GM18505 (cell line): ENCODE results near the gene NAT14.

Source experiments
- ATAC-seq: cut with Tn5 transposase; IDR thresholded peaks from one replicate; pipeline ENCODE4 v1.9.1; 2021; ENCODE audit not compliant: unreplicated experiment
- POLR2A ChIP-seq: IDR thresholded peaks from 4 replicates; pipeline ENCODE4 v1.6.1; 2011; ENCODE audit warnings: borderline replicate concordance; ENCODE audit not compliant: insufficient read depth, insufficient read length; ENCODE audit errors: extremely low read depth

NAT14 gene

DNA sequence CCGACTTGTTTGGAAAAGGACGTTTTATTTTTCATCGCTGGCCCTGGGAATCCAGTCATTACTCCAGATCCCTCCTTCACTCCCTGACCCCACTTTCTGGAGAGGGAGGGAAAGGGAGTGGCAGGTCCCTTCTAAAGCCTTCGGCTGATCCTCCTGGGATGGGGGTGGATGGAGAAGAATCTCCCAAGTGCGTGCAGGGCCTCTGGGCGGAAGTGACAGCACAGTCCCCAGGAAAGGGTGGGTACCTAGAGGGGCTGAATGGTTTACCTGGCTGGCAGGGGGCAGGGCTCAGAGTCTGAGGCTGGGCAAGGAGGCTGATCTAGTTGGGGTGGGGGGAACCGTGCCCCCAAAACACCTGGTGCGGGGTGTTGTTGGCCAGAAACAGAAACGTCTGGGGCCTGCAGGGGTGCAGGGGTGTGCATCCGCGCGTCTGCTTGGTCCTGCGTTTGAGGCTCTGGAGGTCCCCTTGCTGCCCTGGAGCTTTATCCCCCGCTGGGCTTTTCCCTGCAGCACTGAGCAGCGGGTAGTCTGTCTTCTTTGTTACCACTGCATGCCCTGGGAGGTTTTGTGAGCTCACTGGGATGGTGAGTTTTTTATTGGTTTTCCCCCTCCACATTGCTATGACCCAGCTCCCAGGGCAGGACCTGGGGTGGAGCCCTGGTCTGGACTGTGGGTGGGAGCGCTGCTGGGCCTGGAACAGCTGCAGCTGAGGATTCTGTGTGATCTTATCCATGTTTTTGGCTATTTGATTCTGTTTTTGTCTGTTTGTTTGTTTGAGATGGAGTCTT, 11.6 kb upstream of the NAT14 start:
- no peak for ATAC-seq
- TF ChIP-seq POLR2A, result no peak

DNA sequence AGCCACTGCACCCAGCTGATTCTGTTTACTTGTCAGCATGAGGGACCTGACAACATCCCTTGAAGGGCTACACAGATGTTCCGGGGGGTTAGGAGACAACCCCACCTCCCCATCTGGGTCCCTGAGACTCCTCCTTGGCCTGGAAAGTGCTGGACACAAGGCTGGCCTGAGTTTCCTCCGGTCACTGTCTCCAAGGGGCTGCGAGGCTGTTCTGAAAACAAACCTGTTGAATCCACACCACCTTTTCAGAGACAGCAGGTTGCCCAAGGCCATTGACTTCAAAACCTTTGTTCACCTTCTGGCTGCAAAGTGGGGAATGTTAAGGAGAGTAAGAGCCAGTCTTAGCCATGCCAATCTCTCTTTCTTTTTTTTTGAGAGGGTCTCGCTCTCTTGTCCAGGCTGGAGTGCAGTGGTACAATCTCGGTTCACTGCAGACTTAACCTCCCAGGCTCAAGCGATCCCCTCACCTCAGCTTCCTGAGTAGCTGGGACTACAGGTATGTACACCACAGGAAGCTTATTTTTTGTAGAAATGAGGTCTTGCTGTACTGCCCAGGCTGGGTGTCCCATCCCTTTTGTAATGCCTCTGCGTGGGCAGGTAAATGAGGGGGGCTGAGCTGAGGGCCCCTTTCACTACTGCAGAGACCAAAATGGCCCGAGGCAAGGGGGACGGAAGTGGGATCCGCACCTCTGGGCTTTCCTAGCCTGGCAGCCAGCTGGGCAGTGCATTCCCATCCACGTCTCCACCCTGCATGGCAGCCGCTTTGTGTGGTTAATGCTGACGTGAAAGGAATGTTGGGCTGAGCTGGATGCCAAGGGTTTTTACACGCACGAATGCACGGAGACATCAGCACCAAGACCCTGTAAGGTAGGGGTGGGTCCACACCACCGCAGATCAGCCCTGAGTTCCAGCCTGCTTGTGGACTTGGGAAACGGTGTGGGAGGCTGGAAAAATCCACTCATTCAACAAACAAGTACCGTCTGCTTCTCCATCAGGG, 10.4 kb upstream of the NAT14 start:
- TF ChIP-seq POLR2A, result no peak
- ATAC-seq, result no peak

DNA sequence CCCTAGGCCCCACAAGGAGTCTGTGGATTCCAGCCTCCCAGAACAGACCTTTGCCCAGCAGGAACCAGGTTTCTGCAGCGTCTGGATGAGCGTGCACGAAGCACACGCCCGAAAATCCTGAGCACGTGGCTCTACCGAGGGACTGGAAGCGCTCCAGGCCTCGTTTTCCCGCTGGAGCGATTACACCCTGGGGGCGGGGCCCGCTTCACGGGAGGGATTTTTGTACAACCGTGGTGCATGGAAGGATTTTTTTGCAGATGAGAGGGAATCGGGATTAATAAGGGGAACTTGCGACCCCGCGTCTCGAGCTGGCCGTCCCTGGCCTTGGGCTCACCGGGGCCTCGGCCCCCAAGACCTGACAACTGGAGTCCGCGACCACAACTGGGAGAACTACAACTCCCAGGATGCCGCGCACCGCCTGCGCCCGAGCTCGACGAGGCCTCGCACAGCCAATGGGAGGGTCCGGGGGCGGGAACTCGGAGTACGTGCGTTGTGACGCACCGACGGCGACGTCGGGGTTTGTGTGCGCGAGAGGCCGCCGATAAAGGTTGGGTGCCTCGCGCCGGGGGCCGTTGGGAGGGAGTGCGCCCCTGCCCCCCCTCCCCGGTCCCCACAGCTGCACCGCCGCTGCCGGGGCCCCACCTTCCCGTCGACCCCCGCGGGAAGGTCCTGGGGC, 8.8 kb upstream of the NAT14 start, which contains the start of gene ZNF628:
Gene ZNF628, plus strand, starts transcription at position 518 of the 676 bp plus-strand sequence. CDS start 3,294 bp downstream, outside the sequence.
- TF ChIP-seq POLR2A, result no peak
- ATAC-seq, result peak; percentile 91

DNA sequence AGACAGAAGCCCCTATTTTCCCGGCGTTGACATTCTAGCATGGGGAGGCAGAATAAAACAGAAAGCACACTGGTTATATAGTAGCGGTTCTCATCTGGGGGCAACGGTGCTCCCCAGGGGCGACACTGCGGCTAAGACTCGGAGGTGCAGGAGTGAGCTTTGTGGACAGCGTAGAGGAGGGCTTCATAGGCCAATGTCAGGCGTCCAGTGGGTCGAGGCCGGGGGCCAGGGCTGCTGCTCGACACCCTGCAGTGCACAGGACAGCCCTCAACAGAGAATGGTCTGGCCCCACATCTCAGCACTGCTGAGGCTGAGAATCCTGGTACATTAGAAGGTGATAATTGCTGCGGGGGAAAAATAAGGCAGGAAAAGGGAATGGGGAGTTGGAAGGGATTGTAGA, 7.1 kb upstream of the NAT14 start:
- TF ChIP-seq POLR2A, result no peak
- ATAC-seq, result no peak

DNA sequence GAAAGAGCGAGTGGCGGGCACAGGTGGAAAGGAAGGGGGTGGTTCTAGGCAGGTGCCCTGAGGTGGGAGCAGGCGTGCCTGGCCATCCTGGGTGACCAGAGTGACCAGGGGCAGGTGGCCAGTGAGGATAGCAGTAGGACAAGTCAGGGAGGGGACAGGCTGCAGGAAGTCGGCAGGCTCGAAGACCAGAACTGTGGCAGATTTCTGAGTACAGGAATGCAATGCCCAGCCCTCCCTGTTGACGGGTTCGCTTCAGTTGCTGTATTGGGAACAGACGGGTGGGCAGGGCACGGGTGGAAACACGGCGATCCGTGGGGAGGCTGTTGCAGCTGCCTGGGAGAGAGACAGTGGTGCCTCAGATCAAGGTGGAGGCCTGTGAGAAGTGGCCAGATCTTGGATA, 6.6 kb upstream of the NAT14 start:
- ATAC-seq, result no peak
- TF ChIP-seq POLR2A, result no peak

DNA sequence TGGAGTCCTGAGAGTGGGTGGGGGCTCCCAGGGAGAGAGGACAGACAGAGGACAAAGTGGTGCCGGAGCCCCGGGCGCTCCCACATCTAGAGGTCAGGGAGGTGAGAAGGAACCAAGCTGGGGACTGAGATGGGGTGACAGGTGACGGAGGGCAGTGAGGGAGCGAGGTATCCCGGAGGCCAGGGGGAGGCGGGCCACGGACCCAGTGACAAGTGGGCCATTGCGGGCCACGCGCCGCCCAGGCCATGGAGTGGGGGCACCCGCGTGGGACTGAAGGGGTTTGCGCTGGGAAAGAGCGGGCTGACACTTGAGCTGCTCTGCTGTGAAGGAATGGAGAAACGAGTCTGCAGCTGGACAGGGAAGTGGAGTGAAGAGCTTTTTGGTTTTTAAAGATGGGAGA, 5.9 kb upstream of the NAT14 start:
- TF ChIP-seq POLR2A, result no peak
- no peak for ATAC-seq

DNA sequence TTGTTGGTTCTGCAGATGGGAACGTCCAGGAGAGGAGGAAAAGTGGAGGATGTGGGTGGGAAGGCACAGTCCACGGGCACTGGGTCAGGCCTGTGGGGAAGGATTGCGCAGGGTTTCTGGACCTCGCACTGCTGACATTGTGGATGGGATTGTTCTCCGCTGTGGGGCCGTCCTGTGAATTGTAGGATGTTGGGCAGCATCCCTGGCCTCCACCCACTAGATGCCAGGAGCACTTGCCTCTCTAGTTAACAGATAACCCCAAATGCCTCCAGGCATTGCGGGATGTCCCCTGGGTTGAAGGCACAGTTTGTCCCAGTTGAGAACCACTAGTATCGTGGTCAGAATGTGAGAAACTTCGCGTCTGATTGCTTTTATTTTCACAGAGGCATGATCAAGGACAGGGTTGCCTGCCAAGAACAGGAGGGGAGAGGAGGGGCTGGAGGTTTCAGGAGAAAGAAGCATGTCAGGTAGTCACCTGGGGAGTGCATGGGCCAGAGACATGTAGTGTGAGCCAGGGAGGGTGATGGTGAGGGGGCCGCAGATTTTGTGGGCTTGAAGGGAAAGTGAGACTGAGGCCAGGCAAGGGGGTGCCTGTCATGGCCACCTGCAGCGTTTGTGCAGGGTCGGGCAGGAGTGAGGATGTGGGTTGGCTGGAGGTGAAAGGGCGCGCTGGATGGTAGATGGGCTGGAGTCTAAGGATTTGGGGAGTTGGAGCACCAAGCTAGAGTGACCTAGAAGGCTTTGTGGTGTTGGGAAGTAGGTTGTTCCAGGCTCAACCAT, 5.3 kb upstream of the NAT14 start:
- no peak for TF ChIP-seq POLR2A
- ATAC-seq, result no peak

DNA sequence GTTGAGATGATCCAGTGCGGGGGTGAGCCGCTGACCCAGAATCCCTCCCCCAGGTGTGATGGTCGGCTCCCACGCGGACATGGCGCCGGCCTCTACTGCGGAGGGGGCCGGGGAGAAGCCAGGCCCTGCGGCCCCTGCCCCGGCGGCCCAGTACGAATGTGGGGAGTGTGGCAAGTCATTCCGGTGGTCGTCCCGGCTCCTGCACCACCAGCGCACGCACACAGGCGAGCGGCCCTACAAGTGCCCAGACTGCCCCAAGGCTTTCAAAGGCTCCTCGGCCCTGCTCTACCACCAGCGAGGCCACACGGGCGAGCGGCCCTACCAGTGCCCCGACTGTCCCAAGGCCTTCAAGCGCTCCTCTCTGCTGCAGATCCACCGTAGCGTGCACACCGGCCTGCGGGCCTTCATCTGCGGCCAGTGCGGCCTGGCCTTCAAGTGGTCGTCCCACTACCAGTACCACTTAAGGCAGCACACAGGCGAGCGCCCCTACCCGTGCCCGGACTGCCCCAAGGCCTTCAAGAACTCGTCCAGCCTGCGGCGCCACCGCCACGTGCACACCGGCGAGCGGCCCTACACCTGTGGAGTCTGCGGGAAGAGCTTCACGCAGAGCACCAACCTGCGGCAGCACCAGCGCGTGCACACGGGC, 3.7 kb upstream of the NAT14 start:
- no peak for TF ChIP-seq POLR2A
- no peak for ATAC-seq

DNA sequence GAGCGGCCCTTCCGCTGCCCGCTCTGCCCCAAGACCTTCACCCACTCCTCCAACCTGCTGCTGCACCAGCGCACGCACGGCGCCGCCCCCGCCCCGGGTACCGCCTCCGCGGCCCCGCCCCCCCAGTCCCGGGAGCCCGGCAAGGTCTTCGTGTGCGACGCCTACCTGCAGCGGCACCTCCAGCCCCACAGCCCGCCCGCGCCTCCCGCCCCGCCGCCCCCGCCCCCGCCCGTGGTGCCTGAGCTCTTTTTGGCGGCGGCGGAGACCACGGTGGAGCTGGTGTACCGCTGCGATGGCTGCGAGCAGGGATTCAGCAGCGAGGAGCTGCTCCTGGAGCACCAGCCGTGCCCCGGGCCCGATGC, 3.2 kb upstream of the NAT14 start:
- ATAC-seq, result no peak
- TF ChIP-seq POLR2A, result no peak

DNA sequence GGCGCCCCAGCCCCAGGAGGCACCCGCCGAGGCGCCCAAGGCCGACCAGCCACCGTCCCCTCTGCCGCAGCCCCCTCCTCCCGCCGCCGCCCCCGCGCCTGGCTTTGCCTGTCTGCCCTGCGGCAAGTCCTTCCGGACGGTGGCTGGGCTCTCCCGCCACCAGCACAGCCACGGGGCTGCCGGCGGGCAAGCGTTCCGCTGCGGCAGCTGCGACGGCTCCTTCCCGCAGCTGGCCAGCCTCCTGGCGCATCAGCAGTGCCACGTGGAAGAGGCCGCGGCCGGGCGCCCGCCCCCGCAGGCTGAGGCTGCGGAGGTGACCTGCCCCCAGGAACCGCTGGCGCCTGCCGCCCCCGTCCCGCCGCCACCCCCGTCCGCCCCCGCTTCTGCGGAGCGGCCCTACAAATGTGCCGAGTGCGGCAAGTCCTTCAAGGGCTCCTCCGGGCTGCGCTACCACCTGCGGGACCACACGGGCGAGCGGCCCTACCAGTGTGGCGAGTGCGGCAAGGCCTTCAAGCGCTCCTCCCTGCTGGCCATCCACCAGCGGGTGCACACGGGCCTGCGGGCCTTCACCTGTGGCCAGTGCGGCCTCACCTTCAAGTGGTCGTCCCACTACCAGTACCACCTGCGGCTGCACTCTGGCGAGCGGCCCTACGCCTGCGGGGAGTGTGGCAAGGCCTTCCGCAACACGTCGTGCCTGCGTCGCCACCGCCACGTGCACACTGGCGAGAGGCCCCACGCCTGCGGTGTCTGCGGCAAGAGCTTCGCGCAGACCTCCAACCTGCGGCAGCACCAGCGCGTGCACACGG, 2.6 kb upstream of the NAT14 start:
- TF ChIP-seq POLR2A, result no peak
- ATAC-seq, result no peak

DNA sequence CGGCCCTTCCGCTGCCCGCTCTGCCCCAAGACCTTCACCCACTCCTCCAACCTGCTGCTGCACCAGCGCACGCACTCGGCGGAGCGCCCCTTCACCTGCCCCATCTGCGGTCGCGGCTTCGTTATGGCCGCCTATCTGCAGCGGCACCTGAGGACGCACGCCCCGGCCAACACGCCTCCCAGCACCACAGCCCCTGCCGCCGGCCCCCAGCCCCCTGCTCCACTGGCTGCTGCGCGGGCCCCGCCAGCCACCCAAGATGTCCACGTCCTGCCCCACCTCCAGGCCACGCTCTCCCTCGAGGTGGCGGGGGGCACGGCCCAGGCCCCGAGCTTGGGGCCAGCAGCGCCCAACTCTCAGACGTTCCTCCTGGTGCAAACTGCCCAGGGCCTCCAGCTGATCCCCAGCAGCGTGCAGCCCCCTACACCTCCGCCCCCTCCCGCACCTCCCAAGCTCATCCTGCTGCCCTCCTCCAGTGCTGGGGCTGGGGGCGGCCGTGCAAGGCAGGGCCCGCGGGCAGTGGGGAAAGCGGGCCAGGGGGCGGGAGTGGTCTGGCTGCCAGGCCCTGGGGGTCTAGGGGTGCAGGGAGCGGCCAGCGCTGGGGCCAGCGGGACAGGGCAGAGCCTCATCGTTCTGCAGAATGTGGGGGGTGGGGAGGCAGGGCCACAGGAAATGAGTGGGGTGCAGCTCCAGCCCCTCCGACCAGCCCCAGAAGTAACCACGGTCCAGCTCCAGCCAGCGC, 1.9 kb upstream of the NAT14 start:
- ATAC-seq, result no peak
- no peak for TF ChIP-seq POLR2A
